ENCODE results near the gene KLK13.
A peak's percentile ranks its signal among the peaks of the same experiment; 100 is the strongest.

Gene KLK13

GRCh38 chr19:51060973-51061372 lies 3.9 kb downstream of the KLK13 start:
- DNase-seq (ENCODE audit: low spot score), result no peak

- DNase-seq (ENCODE audit: low spot score), result no peak
Observed at GRCh38 chr19:51060336-51060735, 4.6 kb downstream of the KLK13 start.

DNA sequence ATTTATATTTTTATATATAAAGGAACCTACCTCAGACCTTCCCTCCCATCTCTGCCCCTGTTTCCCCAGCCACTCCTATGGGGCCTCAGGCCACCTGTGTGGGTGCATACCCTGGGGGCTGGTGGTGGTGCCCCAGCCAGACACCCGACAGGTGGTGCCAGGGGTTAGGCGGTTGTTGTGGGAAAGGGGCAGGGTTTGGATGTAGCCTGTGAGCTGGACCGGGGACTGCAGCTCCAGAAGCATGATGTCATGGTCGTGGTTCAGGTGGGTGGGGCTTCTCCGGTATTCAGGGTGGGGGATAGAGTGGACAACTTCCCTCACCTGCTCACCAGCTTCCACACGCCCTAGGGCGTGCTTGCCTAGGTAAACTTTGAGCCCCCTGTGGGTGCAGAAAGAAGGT lies 5.2 kb downstream of the KLK13 start:
- no peak for DNase-seq (ENCODE audit: low spot score)

- no peak for DNase-seq (ENCODE audit: low spot score)
Observed at GRCh38 chr19:51055866-51056265, 9.0 kb downstream of the KLK13 start.

- no peak for DNase-seq (ENCODE audit: low spot score)
Observed at GRCh38 chr19:51047031-51047335, 17.9 kb downstream of the KLK13 start.

- no peak for DNase-seq (ENCODE audit: low spot score)
Observed at GRCh38 chr19:51044327-51044726, 20.6 kb downstream of the KLK13 start.

GRCh38 chr19:51043497-51043896 lies 21.4 kb downstream of the KLK13 start:
- DNase-seq (ENCODE audit: low spot score), result no peak

GRCh38 chr19:51040151-51040550 lies 24.7 kb downstream of the KLK13 start:
- DNase-seq (ENCODE audit: low spot score), result no peak

DNA sequence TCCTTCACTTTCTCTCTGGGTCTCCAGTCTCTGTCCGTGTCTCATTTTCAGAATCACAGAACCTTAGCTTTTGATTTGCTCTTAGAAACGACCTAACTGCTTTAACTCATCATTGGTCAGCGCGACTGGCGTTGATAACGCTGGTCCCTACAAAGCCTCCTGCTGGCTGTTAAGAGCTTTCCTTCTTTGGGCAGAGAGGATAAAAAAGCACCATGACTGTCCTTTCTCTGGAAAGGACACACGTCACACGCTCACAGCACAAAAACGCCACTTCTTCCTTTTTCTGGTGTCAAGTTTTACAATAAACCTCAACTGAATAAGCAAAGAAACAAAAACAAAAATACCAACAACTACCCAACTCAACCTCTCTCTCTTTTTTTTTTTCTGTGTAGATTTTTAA lies 28.4 kb downstream of the KLK13 start:
- no peak for DNase-seq (ENCODE audit: low spot score)

DNA sequence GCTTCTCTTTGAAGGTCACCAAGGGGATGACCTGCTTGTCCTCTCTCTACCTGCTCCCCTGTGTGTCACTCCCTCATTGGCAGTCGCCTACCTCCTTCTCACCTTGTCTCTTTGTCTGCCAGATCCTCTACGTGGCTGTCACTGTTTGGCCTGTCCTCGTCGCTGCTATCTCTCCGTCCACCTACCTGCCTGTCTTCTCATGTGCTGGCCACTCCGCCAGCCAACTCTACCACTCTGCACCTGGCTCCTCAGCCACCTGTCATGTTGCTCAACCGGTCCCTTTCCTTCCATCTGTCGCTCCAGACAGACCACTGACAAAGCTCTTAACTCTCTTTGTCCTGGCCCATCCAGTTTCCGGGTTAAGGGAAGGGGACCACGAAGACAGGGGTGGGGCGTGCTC lies 30.2 kb downstream of the KLK13 start, which contains the start of gene KLK12:
KLK12 (minus strand) TSS at position 299 of the 400 bp plus-strand sequence. CDS start 381 bp downstream, outside the sequence.
- DNase-seq (ENCODE audit: low spot score), result no peak

GRCh38 chr19:51031880-51032225 lies 33.0 kb downstream of the KLK13 start:
- no peak for DNase-seq (ENCODE audit: low spot score)

DNA sequence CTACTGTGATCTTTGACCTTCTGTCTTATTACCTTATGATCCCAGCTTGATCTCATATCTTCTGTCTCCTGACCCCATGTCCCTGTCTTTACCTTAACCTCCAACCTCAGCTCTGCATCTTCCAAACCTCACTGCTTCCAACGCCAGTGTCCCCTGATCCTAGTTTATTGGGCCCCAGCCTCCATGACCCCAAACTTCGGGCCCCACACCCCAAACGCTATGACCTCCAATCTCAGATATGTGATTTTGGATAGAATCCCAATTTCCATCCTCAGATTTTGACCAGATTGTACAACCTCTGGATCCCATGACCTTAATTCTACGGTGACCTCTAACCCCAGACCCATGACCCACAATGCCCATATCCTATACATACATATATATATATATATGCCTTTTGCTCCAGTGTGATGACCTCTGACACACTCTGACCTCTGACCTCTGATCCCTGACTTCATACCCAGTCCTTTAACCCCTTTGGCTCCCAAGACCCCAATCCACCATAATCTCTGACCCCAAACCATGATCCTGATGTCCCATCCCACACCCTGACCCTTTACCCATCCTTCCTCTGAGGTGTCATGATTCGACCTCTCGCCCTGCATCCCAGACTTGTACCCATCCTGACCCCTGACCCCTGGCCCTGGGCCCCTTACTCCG lies 33.5 kb downstream of the KLK13 start:
- no peak for DNase-seq (ENCODE audit: low spot score)

GRCh38 chr19:51030631-51031030 lies 34.3 kb downstream of the KLK13 start:
- DNase-seq (ENCODE audit: low spot score), result no peak

GRCh38 chr19:51029718-51030117 lies 35.2 kb downstream of the KLK13 start:
- DNase-seq (ENCODE audit: low spot score), result no peak

DNA sequence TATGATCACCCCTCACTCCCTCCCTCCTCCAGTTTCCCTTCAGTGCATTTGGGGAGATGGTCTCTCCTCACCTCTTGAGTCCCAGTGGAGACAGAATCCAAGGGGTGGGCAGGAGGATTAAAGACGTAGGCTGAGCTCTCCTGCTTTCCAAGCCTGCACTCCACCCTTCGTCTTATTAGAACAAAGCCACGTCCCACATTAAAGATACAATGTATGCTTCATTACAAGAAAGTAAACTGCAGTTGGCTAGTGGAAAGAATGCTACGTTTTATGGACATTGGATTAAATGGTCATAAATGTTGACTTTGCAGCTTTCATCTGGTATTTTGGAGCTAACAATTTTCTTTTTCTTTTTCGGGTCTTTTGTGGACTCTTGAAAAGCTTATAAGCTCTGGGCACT lies 37.0 kb downstream of the KLK13 start:
- no peak for DNase-seq (ENCODE audit: low spot score)

- no peak for DNase-seq (ENCODE audit: low spot score)
Observed at GRCh38 chr19:51027126-51027806, 37.6 kb downstream of the KLK13 start.

DNA sequence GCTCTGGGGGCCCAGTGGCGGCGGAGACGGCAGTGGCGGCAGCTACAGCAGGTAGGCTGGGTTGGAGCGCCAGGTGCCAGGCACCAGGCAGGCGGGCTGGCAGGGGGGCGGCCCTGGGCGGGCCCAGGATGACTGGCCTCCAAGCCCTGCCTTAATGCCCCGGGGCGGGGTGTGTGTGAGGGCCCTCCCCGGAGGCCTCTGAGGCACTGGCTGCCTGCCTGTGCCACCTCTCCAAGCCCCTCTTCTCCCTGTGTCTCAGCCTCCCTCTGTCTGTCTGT lies 38.4 kb downstream of the KLK13 start, which contains the start of gene KLK11:
KLK11 (minus strand) TSS at position 63 of the 278 bp plus-strand sequence. CDS start 985 bp downstream, outside the sequence.
- no peak for DNase-seq (ENCODE audit: low spot score)

DNA sequence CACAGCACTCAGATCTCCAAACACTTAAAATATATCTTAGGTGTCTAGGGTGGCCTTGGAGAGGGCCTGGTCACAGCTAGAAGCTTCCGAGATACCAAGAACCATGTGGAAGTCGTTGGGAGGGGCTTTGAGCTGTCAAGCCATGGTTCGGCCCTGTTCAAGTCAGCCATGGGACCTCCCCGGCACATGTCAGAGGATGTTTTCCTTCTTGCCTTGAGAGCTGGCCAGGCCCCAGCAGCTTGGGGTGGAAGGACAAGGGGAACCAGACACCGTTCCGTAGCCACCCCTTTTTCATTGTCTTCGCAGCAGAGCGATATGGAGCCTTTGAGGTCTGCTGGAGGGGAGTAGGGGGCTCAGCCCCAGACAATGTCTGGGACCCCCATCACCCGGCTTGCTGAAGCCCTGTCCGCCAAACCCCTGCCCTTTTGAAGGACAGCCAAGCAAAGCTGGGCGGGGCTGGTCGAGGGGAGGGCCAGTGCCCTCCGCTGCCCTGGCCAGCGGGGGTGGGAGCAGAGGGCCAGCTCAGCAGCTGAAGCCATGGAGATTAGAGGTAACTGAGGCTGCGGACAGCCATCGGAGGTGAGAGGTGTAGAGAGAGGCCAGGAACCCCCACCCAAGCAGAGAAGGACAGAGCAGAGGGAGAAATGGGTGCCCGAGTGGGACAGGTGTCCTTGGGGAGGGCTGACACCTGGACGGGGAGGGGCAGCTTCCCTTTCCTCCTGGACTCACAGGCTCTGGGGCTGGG lies 38.9 kb downstream of the KLK13 start:
- DNase-seq (ENCODE audit: low spot score), result no peak

DNA sequence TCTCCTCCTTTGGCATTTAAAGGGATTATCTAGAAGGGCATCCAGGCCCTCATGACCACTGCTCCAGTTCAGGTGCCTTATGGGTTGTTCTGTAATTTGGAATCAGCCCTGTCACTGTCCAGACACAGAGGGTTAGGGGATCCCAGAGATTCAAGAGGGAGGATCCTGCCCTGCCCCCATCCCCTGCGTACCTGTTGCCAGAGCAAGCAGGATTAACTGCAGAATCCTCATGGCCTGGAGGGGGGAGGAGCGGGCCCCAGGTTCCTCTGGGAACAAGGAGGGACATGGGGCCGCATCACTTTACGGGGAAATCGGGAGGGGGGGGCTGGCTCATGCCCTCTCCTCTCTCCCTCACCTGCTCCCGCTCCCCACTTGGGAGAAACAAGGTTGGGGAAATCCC lies 39.5 kb downstream of the KLK13 start:
- DNase-seq (ENCODE audit: low spot score), result no peak

DNA sequence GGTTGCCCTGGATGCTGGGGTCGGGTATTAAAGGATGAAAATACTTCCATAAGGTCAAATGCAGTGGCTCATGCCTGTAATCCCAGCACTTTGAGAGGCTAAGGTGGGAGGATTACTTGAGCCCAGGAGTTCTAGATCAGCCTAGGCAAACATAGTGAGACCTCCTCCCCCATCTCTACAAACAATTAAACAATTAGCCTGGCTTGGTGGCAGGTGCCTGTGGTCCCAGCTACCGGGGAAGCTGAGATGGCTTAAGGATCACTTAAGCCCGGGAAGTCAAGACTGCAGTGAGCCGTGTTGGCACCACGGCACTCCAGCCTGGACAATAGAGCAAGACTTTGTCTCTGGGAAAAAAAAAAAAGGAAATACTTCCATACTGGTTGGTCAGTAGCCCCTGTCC lies 40.0 kb downstream of the KLK13 start:
- no peak for DNase-seq (ENCODE audit: low spot score)

GRCh38 chr19:51023946-51024345 lies 40.9 kb downstream of the KLK13 start:
- DNase-seq (ENCODE audit: low spot score), result no peak

GRCh38 chr19:51022526-51022925 lies 42.4 kb downstream of the KLK13 start:
- no peak for DNase-seq (ENCODE audit: low spot score)

DNA sequence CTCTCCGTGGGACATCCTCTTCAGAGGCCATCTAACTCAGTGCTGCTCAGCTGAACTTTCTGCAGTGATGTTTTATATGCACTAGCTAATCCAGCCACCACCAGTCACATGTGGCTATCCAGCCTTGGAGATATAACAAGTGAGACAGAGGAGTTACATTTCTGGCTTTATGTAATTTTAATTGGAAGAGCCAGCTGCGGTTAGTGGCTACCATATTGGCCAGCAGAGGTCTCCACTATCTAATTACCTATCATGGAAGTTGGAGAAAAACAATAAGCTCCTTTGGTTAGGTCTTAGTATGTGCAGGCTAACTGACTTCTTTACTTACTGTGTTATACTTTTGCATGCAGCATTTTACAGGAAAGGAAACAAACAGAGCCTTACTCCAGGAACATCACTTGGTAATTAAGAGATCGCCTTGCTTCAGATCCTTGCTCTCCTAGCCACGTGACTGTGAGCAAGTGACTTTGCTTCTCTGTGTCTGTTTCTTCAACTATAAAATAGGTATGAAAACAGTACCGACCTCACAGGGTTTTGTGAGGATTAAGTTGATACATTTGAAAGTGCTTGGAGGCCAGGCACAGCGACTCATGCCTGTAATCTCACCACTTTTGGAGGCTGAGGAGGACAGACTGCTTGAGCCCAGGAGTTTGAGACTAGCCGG lies 43.8 kb downstream of the KLK13 start:
- peak; percentile 10 for DNase-seq (ENCODE audit: low spot score)
